ENCODE results near the gene C22orf23. TPM values are rescaled to one million over a fixed set of nuclear protein-coding genes. Genes with fewer than 3 reads are reported as not detected.

The C22orf23 gene
- total RNA-seq = 0.05 TPM in 1 of 2 replicates, not detected in the other

- DNase-seq (ENCODE audit: low read depth) = peak; percentile 90
Measured at GRCh38 chr22:37953437-37954179, at the start of gene C22orf23, which contains the start of gene POLR2F. Gene C22orf23, minus strand, starts transcription at chr22:37953601. Its CDS starts 452 bp downstream, at chr22:37953149. Gene POLR2F, plus strand, starts transcription at chr22:37953699. Its CDS starts 89 bp downstream, at chr22:37953788.

DNA sequence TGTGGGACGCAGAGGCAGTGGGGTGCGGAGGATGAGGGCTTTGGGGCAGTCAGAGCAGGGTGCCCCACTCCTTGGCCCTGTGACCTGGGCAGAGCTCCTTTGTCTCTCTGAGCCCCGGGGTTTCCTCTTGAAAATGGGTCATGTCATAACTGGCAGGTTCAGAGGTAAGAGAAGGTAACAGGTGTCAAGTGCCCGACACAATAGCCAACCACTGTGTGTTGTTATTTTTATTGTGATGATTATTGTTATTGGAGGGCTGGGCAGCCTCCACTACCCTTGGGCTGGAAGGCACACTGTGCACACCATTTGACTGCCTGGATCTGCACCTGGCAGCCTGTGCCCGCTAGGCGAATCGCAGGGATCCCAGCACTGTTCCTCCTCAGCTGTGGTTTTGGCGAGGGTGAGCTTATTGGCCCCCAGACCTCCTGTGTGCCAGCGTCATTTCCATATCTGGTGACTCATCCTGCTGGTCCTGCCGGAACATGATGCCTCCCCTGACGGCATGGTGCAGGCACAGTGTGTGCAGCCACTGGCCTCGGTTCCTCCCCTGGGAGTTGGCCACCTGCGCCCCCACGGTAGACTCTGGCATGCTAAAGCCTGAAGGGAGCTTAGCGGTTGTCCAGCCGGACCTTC is 46.4 kb upstream of the C22orf23 start:
- DNase-seq (ENCODE audit: low read depth) = peak; percentile 17

GRCh38 chr22:37999236-37999635 is 45.8 kb upstream of the C22orf23 start:
- DNase-seq (ENCODE audit: low read depth) = no peak

- no peak for DNase-seq (ENCODE audit: low read depth)
Measured at GRCh38 chr22:37998543-37998942, 45.1 kb upstream of the C22orf23 start.

- no peak for DNase-seq (ENCODE audit: low read depth)
Measured at GRCh38 chr22:37996515-37997246, 43.3 kb upstream of the C22orf23 start.

DNA sequence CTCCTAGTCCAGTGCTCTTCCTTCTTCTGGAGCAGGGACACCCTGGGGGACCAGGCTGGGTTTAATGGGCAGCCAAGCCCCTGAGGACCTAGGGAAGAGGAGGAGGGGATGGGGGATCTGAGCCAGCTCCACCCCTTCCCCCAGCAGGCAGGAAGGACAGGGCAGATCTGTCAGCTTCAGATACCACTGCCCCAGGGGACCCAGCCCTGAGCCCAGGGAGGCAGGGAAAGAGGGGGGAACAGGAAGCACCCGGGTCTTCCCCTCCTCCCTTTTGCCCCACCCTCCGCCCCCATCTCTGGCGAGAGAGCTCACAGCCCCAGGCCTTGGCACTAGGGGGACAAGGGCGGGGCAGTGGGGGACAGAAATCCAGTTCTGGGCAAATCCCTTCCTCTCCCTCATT is 42.7 kb upstream of the C22orf23 start:
- DNase-seq (ENCODE audit: low read depth) = no peak

GRCh38 chr22:37995460-37995859 is 42.1 kb upstream of the C22orf23 start:
- DNase-seq (ENCODE audit: low read depth) = no peak

DNA sequence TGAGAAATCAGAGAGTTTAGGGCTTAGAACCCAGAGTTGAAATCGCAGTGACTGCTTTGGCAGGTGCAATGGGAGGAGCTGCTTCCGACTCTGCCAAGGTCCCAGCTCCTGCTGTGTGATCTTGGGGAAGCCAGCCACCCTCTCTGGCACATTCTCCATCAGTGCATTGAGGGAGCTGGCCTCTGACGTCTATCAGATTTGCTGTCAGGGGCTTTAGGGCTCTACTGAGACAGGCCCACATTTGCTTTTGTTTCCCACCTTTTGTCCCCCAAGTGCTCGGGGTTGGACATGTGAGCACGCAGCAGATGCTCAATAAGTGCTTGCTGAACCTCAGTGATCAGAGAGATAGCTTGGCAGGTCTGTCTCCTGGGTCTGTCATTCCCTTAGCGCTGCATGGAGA is 41.6 kb upstream of the C22orf23 start:
- DNase-seq (ENCODE audit: low read depth) = no peak

- DNase-seq (ENCODE audit: low read depth) = no peak
Measured at GRCh38 chr22:37994049-37994448, 40.6 kb upstream of the C22orf23 start.

DNA sequence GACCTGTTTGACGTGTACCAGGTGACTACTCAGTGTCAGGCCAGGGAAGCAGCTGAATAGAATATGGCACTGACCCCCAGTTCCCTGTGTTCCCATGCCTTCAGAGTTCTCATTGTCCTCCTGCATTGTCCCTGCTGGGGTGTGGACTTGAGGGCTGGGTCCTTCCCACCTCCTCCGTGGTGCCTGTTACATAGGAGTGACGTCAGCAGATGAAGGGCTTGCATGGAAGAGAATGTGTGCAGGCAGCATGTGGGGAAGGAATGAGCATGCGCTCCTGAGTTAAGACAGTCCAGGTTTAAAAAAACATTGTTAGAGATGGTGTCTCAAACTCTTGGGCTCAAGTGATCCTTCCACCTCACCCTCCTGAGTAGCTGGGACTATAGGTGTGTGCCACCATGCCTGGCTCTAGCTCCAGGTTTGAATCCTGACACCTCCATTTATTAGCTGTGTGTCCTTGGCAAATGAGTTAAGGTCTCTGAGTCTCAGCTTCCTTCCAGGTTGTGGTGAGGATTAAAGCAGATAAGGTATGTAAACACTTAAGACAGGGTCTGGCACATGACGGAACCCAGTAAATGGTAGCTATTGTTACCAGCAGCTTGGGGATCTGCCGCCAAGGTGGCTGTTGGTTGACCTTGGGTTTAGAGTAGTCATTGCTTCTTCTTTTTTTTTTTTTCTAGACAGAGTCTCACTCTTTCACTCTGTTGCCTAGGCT is 38.5 kb upstream of the C22orf23 start:
- no peak for DNase-seq (ENCODE audit: low read depth)

GRCh38 chr22:37990862-37991261 is 37.5 kb upstream of the C22orf23 start:
- no peak for DNase-seq (ENCODE audit: low read depth)

- no peak for DNase-seq (ENCODE audit: low read depth)
Measured at GRCh38 chr22:37990301-37990700, 36.9 kb upstream of the C22orf23 start.

DNA sequence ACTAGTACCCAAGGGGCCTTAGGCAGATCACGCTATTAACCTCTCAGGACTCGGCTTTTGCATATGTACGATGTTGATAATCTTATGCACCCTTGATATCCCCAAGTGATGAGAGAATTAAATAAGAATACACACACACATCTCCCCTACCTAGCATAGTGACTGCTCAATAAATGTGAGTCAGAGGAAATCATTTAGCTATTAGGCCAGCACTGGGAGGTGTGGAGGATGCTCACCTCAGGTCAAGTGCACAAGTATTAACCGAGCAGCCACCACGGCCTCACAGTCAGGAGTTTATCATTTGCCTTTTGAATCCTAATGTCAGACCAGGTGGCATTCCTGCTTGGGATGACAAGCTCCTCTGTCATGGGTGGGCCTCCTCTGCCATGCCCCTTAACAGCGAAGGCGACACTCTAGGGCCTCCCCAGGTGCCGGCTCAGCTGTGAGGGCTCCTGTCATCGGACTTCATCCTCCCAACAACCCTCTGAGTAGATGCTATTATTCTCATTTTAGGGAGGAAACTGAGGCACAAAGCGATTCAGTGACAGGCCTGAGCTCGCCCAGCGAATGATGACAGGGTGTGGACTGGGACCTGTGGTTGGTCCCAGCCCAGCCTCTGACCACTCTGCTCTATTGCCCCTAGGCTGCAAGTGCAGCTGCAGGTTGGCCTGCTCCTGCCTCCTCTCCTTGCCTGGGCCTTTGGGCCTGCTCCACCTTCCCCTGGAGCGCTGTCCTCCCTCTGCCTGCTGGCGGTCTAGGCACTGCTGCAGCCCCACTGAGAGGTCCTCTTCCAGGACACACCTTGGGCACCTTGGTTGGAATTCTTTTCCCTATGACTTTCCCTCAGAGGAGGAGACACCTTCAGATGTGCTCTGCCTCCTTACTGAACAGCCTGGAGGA is 36.0 kb upstream of the C22orf23 start:
- DNase-seq (ENCODE audit: low read depth) = no peak

DNA sequence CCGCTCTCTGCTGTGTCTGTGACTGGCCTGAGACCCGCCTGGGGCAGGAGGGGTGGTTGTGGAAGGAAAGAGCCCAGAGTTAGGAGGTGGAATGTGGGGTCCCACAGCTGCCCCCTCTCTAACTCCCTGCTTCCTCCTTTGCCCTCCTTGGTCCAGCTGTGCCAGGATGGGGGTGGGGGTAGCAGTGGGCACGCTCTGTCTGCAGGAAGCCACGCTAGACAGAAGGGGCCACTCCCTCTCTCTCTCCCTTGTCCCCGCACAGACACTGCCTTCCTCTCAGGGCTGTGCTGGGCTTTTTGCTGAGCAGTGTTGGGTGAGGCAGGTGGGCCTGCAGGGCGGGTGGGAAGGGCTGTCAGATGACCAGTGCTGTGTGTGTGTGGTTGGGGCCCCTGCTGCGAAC is 33.0 kb upstream of the C22orf23 start:
- DNase-seq (ENCODE audit: low read depth) = no peak

- no peak for DNase-seq (ENCODE audit: low read depth)
Measured at GRCh38 chr22:37985751-37986281, 32.4 kb upstream of the C22orf23 start.

DNA sequence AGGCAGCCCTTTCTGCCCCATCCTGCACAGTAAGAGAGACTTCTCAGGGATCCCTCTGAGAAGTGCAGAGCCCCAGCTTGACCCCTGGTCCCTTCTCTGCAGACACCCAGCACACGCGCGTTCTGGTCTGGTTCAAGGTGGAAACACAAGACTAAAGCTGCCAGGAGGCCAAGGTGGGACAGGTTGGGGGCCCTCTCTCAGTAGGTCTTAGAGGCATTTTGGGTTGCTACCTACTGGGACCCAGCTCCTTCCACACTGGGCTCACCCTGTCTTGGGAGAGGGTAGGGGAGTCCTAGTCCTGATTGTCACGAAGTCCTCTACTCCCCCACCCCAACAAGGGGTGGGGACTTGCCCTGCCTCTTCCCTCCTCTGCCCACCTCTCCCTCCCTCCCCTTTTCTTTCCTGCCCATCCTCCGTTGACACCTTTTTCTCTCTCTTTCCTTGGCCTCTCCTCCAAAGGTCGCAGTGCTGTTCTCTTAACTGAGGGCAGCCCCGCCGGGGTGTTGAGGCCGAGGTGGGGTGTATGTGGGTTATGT is 31.7 kb upstream of the C22orf23 start:
- no peak for DNase-seq (ENCODE audit: low read depth)

- no peak for DNase-seq (ENCODE audit: low read depth)
Measured at GRCh38 chr22:37983860-37984791, 30.7 kb upstream of the C22orf23 start, which contains the start of gene SOX10. Gene SOX10, minus strand, starts transcription at chr22:37984555. Its CDS starts 771 bp downstream, at chr22:37983784.

DNA sequence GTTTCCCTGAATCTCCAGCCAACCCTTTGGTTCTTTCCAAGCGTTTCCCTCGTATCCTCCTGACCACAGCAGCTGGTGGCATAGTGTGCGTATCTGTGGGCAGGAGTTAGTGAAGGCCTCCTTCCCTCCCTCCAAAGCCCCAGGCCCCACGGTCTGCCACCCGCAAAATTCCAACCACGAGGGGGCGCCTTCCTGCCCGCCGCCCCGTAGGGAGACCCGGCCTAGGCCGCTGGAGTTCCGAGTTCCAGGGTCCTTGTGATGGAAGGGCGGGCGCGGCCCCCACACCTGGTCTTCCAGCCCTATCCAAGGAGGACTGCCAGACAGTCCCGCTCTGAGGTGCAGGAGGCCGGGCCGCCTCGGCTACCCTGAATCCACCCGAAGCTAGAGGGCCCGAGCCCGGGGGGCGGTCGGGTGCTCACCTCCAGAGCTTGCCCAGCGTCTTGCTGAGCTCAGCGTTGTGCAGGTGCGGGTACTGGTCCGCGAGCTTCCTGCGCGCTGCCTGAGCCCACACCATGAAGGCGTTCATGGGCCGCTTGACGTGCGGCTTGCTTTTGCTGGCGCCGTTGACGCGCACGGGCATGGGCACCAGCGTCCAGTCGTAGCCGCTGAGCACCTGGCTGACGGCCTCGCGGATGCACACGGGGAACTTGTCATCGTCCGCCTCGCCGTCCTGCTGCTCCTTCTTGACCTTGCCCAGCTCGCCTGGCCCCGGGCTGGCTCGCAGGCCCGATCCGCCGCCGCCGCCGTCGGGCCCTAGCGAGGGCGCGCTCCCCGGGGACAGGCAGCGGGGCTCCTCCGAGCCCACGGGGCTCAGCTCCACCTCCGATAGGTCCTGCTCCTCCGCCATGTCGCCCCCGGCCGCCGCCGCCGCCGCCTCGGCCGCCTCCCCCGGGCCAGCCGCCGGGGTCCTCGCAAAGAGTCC is 29.8 kb upstream of the C22orf23 start:
- no peak for DNase-seq (ENCODE audit: low read depth)
